ENCODE data around the gene RRH. TPM values are rescaled to one million over a fixed set of nuclear protein-coding genes. Genes with fewer than 3 reads are reported as not detected.
A peak's percentile ranks its signal among the peaks of the same experiment; 100 is the strongest.

Gene RRH
- total and polyA plus RNA-seq, 2 donors (not counting 1 experiment from before 2014, with no cell fraction given), result 0.28 to 0.64 TPM

DNA sequence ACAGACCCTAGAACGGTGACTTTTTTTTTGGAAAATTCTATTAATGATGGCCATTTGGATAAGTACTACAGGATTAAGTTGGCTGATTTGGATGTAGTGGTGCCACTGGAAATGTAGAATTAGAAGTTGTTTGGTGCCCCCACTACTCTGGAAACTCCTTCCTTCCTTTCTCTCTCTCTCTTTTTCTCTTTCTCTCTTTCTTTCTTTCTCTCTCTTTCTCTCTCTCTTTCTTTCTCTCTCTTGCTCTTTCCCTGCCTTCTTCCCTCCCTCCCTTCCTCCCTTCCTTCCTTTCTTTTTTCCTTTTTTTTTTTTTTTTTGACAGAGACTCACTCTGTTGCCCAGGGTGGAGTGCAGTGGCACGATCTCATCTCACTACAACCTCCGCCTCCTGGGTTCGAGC is 9.5 kb upstream of the RRH start:
- 100% methylated on average over 3 of the region's 4 CpGs for WGBS (ENCODE audit: insufficient coverage)
- intact Hi-C loops (cut with micrococcal nuclease), result loop anchor here (10.0 kb wide), 2 partner anchors 1163 to 1193 kb away; partner anchors contain the start of genes OSTC and RPL34
- no peak for DNase-seq
- Histone ChIP-seq H3K4me3 (ENCODE audit: control extremely low read depth in 1 of 5, extremely low read depth in 1 of 5, insufficient read depth in 1 of 5, low read depth in 2 of 5, low read length in 4 of 5) (no peak overlapping the region), H3K36me3 (replicated peaks in 1 of 2; ENCODE audit: control extremely low read depth in 1 of 2, control insufficient read depth in 1 of 2, extremely low read depth in 1 of 2, insufficient read depth in 2 of 2, low read length in 1 of 2) (peaks cover 0 to 32% of the 10 kb centered on the region in 2 experiments), H3K27me3 (replicated peaks in 1 of 4; ENCODE audit: control extremely low read depth in 1 of 4, control insufficient read depth in 3 of 4, insufficient read depth in 4 of 4, low read length in 3 of 4) (no peaks in the 10 kb centered on the region), H2AFZ (ENCODE audit: insufficient read depth, low read depth, low read length, poor library complexity, severe bottlenecking) (no peak overlapping the region), H3K9ac (ENCODE audit: low read length) (no peak overlapping the region), H3K4me1 (ENCODE audit: control insufficient read depth in 2 of 2, insufficient read depth in 2 of 2, low read length in 2 of 2) (peaks cover 14 to 16% of the 10 kb centered on the region in 2 donors), H3K4me2 (replicated peaks; ENCODE audit: low read depth, low read length, poor library complexity, severe bottlenecking) (no peak overlapping the region), H4K20me1 (ENCODE audit: control insufficient read depth, insufficient read depth, low read length, poor library complexity, severe bottlenecking) (no peaks in the 10 kb centered on the region), H3K9me3 (ENCODE audit: control extremely low read depth in 1 of 3, control insufficient read depth in 2 of 3, insufficient read depth in 1 of 3, low read length in 2 of 3) (no peaks in the 10 kb centered on the region), H3K27ac (ENCODE audit: low read length in 2 of 2) (no peak overlapping the region), H3K79me2 (ENCODE audit: control insufficient read depth, insufficient read depth, low read length) (peaks cover 34% of the 10 kb centered on the region)
- Mint-ChIP-seq H3K27ac (no peak overlapping the region), H3K4me1 (peaks cover 32% of the 10 kb centered on the region), H3K4me3 (no peak overlapping the region), H3K9me3 (ENCODE audit: insufficient read depth) (no peaks in the 10 kb centered on the region), H3K27me3 (no peaks in the 10 kb centered on the region)
- ATAC-seq (ENCODE audit: low read depth), result no peak
- ChIA-PET CTCF (no interaction called here), POLR2A (interaction anchor here (0.7 kb wide), 1 partner anchor 385 kb away, joined by 4 read pairs; the partner anchor contains the start of gene SEC24B)
- TF ChIP-seq EZH2 (IDR thresholded peaks at IDR 0.05; ENCODE audit: borderline replicate concordance, insufficient read depth, low read depth, low read length, poor library complexity, severe bottlenecking), result no peak
- TF ChIP-seq, protein P1, sequence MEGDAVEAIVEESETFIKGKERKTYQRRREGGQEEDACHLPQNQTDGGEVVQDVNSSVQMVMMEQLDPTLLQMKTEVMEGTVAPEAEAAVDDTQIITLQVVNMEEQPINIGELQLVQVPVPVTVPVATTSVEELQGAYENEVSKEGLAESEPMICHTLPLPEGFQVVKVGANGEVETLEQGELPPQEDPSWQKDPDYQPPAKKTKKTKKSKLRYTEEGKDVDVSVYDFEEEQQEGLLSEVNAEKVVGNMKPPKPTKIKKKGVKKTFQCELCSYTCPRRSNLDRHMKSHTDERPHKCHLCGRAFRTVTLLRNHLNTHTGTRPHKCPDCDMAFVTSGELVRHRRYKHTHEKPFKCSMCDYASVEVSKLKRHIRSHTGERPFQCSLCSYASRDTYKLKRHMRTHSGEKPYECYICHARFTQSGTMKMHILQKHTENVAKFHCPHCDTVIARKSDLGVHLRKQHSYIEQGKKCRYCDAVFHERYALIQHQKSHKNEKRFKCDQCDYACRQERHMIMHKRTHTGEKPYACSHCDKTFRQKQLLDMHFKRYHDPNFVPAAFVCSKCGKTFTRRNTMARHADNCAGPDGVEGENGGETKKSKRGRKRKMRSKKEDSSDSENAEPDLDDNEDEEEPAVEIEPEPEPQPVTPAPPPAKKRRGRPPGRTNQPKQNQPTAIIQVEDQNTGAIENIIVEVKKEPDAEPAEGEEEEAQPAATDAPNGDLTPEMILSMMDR (IDR thresholded peaks at IDR 0.05), result no peak

GRCh38 chr4:109820563-109820962 is 7.2 kb upstream of the RRH start:
- Histone ChIP-seq H3K27me3 (replicated peaks in 1 of 4; ENCODE audit: control extremely low read depth in 1 of 4, control insufficient read depth in 3 of 4, insufficient read depth in 4 of 4, low read length in 3 of 4) (no peaks in the 10 kb centered on the region), H3K27ac (ENCODE audit: low read length in 2 of 2) (peak overlapping the region in 1 of 2 donors; percentile 25), H4K20me1 (ENCODE audit: control insufficient read depth, insufficient read depth, low read length, poor library complexity, severe bottlenecking) (no peaks in the 10 kb centered on the region), H3K4me2 (replicated peaks; ENCODE audit: low read depth, low read length, poor library complexity, severe bottlenecking) (no peak overlapping the region), H3K79me2 (ENCODE audit: control insufficient read depth, insufficient read depth, low read length) (peaks cover 28% of the 10 kb centered on the region), H3K9me3 (ENCODE audit: control extremely low read depth in 1 of 3, control insufficient read depth in 2 of 3, insufficient read depth in 1 of 3, low read length in 2 of 3) (no peaks in the 10 kb centered on the region), H2AFZ (ENCODE audit: insufficient read depth, low read depth, low read length, poor library complexity, severe bottlenecking) (no peak overlapping the region), H3K4me1 (ENCODE audit: control insufficient read depth in 2 of 2, insufficient read depth in 2 of 2, low read length in 2 of 2) (peaks cover 8 to 11% of the 10 kb centered on the region in 2 donors), H3K4me3 (ENCODE audit: control extremely low read depth in 1 of 5, extremely low read depth in 1 of 5, insufficient read depth in 1 of 5, low read depth in 2 of 5, low read length in 4 of 5) (no peak overlapping the region), H3K9ac (ENCODE audit: low read length) (no peak overlapping the region), H3K36me3 (replicated peaks in 1 of 2; ENCODE audit: control extremely low read depth in 1 of 2, control insufficient read depth in 1 of 2, extremely low read depth in 1 of 2, insufficient read depth in 2 of 2, low read length in 1 of 2) (peaks cover 0 to 44% of the 10 kb centered on the region in 2 experiments)
- Mint-ChIP-seq H3K27me3 (no peaks in the 10 kb centered on the region), H3K27ac (no peak overlapping the region), H3K9me3 (ENCODE audit: insufficient read depth) (no peaks in the 10 kb centered on the region), H3K4me3 (no peak overlapping the region), H3K4me1 (peaks cover 22% of the 10 kb centered on the region)
- TF ChIP-seq, protein P1 (IDR thresholded peaks at IDR 0.05), result no peak
- no peak for TF ChIP-seq EZH2 (IDR thresholded peaks at IDR 0.05; ENCODE audit: borderline replicate concordance, insufficient read depth, low read depth, low read length, poor library complexity, severe bottlenecking)
- DNase-seq, result no peak
- 100% methylated on average over 1 of the region's 2 CpGs for WGBS (ENCODE audit: insufficient coverage)
- ChIA-PET CTCF (interaction anchor here (0.6 to 2.2 kb wide), 2 partner anchors 16 to 324 kb away, joined by 3 to 8 read pairs; no protein-coding TSS in a partner anchor), POLR2A (no interaction called here)
- intact Hi-C loops (cut with micrococcal nuclease), result no loop called here
- ATAC-seq (ENCODE audit: low read depth), result no peak
